ENCODE data around the gene UNC5CL.

UNC5CL gene

GRCh38 chr6:41064841-41065240 is 25.8 kb upstream of the UNC5CL start:
- in situ Hi-C loops (cut with MboI; ENCODE audit: low sequenced_read_pairs) = no loop called here

- in situ Hi-C loops (cut with MboI; ENCODE audit: low sequenced_read_pairs) = no loop called here
Measured at GRCh38 chr6:41063884-41064285, 24.9 kb upstream of the UNC5CL start.

GRCh38 chr6:41062056-41062455 is 23.0 kb upstream of the UNC5CL start:
- in situ Hi-C loops (cut with MboI; ENCODE audit: low sequenced_read_pairs) = no loop called here

DNA sequence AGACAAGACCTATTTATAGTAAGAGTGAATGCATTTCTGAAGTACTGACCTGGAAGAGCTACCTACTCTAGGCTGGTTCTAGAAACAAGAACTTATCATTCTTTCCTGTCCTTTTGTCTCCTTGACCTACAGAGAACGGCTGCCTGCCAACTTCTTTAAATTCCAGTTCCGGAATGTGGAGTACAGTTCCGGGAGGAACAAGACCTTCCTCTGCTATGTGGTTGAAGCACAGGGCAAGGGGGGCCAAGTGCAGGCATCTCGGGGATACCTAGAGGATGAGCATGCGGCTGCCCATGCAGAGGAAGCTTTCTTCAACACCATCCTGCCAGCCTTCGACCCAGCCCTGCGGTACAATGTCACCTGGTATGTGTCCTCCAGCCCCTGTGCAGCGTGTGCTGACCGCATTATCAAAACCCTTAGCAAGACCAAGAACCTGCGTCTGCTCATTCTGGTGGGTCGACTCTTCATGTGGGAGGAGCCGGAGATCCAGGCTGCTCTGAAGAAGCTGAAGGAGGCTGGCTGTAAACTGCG is 22.2 kb upstream of the UNC5CL start:
- in situ Hi-C loops (cut with MboI; ENCODE audit: low sequenced_read_pairs) = no loop called here

- in situ Hi-C loops (cut with MboI; ENCODE audit: low sequenced_read_pairs) = no loop called here
Measured at GRCh38 chr6:41059556-41059955, 20.5 kb upstream of the UNC5CL start.

DNA sequence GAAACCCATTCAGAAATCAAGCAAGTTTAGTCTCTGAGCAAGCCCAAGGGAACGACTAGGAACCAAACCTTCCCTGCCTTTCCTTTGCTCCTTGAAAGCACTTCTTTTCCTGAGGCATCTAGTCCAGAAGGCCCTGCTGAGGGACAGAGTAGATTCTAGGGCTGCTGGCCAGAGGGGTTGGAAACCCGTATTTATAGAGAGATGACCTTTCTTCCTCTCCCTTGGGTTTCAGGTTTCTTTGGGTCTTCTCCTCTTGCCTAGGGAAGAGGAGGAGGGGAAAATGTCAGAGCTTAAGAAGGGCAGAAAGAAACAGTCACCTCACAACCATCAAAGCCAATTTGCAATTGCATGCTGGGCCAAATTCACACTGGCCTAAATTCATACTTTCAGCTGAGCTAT is 19.8 kb upstream of the UNC5CL start:
- in situ Hi-C loops (cut with MboI; ENCODE audit: low sequenced_read_pairs) = no loop called here

GRCh38 chr6:41056768-41057490 is 17.9 kb upstream of the UNC5CL start:
- in situ Hi-C loops (cut with MboI; ENCODE audit: low sequenced_read_pairs) = no loop called here

- in situ Hi-C loops (cut with MboI; ENCODE audit: low sequenced_read_pairs) = no loop called here
Measured at GRCh38 chr6:41055149-41055548, 16.1 kb upstream of the UNC5CL start.

DNA sequence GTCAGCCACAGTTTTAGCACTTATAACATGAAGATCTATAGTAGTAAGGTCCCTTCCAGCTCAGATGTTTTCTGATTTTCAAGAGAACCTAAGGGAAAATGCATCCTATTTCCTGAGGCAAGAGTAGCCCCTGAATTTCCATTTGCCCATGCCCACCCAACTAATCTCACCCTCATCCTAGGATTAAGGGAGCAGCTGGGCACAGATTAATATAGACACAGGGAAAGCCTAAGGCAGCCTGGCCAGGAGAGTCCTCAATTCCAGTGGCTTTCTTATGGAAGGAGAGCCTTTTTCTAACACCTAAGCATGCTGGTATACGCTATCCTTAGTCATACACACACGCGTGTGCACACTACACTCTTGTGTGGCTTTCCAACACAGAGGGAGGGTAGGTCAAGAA is 15.5 kb upstream of the UNC5CL start:
- in situ Hi-C loops (cut with MboI; ENCODE audit: low sequenced_read_pairs) = no loop called here

- in situ Hi-C loops (cut with MboI; ENCODE audit: low sequenced_read_pairs) = no loop called here
Measured at GRCh38 chr6:41053041-41053440, 14.0 kb upstream of the UNC5CL start, which contains the start of gene APOBEC2. Gene APOBEC2 (plus strand): TSS chr6:41053202. CDS start chr6:41053348, 146 bp downstream.

DNA sequence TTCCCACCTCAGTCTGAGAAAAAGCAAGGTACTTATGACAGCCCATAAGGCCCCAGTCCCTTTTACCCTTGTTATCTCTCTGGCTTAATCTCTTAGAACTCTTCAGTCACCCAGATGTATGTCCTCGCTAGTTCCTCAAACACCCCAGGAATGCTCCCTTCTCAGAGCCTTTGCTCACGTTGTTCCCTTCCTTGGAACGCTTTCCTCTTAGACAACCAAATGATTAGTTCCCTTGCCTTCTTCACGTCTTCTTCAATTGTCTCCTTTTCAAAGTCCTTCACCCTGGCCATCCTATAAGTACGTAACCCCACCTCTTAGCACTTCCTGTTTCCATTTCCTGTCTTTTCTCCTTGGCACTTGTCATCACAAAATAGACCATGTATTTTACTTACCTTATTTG is 12.9 kb upstream of the UNC5CL start:
- in situ Hi-C loops (cut with MboI; ENCODE audit: low sequenced_read_pairs) = no loop called here

DNA sequence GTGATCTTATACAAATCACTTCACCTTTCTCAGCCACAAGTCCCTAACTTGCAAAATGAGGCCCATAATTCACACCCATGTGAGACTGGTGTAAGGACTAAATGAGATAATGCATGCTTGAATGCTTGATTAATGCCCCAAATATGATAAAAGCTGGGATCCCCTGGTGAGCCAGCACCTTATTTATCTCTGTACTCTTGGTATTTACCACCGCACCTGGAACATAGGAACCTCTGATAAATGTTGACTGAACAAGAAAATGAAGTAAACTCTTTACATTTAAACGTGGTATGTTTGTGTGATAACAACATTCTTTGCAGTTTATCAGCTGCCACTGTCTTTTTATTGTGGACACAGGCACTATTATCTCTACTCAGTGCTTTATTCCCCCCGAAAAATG is 11.5 kb upstream of the UNC5CL start:
- in situ Hi-C loops (cut with MboI; ENCODE audit: low sequenced_read_pairs) = no loop called here

- in situ Hi-C loops (cut with MboI; ENCODE audit: low sequenced_read_pairs) = no loop called here
Measured at GRCh38 chr6:41049955-41050354, 10.9 kb upstream of the UNC5CL start.

DNA sequence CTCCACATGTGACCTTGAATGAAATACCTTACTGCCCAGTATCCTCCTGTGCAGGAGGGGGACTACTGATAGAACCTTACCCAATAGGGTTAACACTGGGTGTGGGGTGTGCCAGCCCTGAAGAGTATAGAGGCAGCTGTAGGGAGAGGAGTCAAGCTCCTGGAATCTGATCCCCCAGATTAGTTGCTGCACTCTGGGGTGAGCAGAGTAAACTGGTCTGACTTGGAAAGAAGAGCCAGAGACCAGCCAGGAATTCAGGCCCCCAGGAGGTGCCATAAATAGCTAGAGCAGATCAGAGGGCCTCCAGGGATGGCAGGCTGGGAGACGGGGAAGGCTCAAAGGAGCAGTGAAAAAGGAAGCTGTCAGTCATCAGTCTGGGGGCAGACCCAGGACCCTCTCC is 10.5 kb upstream of the UNC5CL start:
- in situ Hi-C loops (cut with MboI; ENCODE audit: low sequenced_read_pairs) = no loop called here

- in situ Hi-C loops (cut with MboI; ENCODE audit: low sequenced_read_pairs) = no loop called here
Measured at GRCh38 chr6:41047745-41048732, 9.0 kb upstream of the UNC5CL start.

DNA sequence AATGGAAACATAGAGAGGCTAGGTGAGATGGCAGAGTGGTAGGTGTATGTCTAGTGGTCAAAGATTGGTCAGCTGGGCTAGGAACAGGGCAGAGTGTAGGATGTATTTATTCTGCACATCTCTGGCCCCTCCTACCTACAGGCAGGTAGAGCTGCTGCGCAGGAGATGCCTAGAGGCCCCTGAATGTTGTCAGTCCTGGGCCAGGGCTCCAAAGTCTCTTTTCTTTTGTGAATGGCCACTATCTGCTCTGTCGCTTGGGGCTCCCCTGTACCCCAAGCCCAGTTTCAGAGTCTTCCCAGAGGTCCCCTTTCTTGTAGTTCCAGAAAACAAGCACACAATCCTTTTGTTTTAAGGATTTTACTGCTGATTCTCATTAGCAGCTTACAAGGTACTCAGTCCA is 8.3 kb upstream of the UNC5CL start:
- in situ Hi-C loops (cut with MboI; ENCODE audit: low sequenced_read_pairs) = no loop called here

GRCh38 chr6:41046084-41046483 is 7.1 kb upstream of the UNC5CL start:
- in situ Hi-C loops (cut with MboI; ENCODE audit: low sequenced_read_pairs) = no loop called here

GRCh38 chr6:41045664-41046063 is 6.6 kb upstream of the UNC5CL start:
- in situ Hi-C loops (cut with MboI; ENCODE audit: low sequenced_read_pairs) = no loop called here

DNA sequence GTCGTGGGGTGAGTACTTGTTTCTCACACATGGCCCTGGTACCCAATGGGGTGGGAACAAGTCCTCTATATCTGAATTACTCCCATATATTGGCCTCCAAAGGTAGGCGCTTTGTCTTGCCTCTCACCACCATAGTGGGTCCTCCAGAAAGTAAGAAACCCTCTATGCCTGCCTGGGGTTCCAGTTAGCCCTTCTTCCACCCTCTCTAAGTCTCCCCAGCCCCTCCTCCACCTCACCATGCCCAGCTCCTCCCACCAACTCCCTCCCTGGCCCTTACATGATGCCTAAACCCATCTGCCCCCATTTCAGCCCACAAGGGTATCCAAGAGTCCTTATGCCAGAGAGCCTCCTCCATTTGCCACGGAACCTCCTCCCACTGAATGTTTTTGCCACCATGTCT is 4.1 kb upstream of the UNC5CL start:
- in situ Hi-C loops (cut with MboI; ENCODE audit: low sequenced_read_pairs) = no loop called here

GRCh38 chr6:41042226-41043055 is 3.4 kb upstream of the UNC5CL start, which contains the start of gene TSPO2:
Gene TSPO2 (plus strand): TSS chr6:41042467. CDS start chr6:41042986, 519 bp downstream.
- in situ Hi-C loops (cut with MboI; ENCODE audit: low sequenced_read_pairs) = no loop called here

Measured in hTERT RPE-1 (cell line).